CD4-positive, alpha-beta T cell treated with Interleukin-2 at 100 ng/mL for 4 hours (primary cell): ENCODE measurements around the gene NFATC2.

Experiments used
- DNase-seq: peaks from one replicate; pipeline ENCODE4 v3.0.0-alpha.2; 2020; ENCODE audit warnings: low spot score

NFATC2 gene

GRCh38 chr20:51536116-51537069 lies 6.1 kb downstream of the NFATC2 start:
- no peak for DNase-seq

GRCh38 chr20:51535674-51536073 lies 6.8 kb downstream of the NFATC2 start:
- no peak for DNase-seq

- no peak for DNase-seq
These were observed 7.5 kb downstream of the NFATC2 start for GRCh38 chr20:51535075-51535386.

DNA sequence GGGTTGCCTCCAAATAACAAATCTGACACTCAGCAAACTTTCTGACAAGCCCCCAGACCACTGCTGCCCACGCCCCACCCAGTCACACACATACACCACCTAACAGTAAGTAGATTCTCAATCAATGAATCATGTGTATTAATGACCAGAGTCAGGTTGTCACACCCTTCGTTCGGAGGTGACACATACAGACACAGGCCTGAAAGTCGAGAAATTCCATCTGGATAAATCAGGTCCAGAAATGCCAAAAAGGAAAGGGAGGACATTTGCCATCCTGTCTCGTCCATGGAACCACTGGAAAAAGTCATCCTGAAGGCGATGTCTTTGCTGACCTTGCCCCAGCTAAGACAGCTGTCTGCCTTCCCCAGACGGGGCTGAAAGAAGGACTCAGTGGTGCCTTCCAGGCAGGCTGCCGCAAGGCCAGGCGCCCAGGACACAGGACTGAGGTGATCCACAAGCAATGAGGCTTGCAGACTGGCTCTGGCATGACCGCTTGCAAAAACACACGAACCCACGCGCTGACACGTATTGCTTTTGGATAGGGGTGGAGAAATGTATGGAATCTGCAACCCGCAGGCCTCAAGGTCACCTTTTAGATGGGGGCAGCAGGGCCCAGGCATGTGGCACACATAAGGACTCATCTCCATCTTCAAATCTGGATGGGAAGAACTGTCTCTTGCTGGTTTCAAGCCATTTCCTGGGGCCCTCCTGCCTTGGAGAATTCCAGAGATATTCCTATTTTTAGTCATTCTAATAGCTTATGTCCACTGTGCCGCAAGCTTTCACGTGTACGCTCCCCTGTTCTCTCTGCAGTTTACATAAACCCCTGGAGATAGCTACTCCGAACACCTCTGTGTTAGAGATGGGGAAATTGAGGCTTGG lies 9.0 kb downstream of the NFATC2 start:
- peak; percentile 26 for DNase-seq

DNA sequence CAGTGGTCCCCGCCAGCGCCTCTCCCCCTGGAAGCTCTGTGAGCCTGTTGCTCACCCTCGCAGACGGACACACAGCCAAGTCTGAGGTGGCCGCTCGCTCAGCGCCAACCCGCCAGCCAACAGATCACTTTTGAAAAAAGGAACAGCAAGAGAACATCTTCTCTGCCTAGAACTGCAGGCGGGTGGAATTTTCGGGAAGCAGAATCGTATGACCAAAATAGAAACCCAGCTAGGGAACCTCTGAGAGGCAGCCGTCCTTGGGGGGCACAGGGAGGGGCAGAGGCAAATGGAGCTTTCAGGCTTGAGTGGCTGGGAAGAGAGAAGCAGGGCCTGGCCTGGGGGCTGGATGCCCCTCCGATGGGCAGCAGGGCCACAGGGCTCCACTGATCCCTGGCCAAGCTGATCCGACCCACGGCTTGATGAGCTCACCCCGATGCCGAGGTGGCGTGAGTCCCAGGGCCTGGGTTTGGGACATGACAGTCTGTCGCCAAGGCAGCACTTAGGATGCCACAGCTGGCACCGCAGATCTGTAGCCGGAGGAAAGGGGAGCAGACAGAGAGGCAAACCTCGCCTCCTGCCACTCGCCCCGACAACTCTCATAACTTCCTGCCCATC lies 9.8 kb downstream of the NFATC2 start:
- no peak for DNase-seq

GRCh38 chr20:51531712-51532456 lies 10.6 kb downstream of the NFATC2 start:
- no peak for DNase-seq

- peak; percentile 84 for DNase-seq
These were observed 11.3 kb downstream of the NFATC2 start for GRCh38 chr20:51531141-51531710.

GRCh38 chr20:51529758-51530157 lies 12.8 kb downstream of the NFATC2 start:
- DNase-seq = peak; percentile 57

DNA sequence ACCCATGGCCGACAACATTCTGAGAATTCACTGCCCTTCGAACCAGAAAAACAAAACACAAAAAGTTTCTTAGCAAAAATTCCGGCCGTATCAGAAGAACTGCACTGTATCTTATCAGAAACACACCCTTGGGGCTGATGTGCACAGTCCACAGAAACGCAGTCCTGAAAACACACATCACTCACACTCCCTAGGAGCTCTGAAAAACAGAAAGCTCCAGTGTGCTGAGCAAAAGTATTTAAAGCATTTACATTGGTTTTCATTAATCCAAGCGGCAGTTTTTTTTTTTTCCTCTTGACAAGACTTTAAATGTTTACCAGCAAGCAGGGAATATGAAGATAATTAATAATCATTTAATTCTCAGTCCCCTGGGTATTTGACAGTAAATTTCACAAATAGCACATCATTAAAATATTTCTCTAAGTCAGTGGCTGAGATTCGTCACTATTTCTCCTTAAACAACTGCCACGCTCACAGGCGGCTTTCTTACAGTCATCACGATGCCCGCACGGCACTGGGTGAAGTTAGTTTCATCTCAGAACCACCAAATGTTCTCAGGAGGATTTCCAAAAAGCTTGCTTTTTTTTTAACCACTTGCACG lies 13.3 kb downstream of the NFATC2 start:
- DNase-seq = peak; percentile 53

DNA sequence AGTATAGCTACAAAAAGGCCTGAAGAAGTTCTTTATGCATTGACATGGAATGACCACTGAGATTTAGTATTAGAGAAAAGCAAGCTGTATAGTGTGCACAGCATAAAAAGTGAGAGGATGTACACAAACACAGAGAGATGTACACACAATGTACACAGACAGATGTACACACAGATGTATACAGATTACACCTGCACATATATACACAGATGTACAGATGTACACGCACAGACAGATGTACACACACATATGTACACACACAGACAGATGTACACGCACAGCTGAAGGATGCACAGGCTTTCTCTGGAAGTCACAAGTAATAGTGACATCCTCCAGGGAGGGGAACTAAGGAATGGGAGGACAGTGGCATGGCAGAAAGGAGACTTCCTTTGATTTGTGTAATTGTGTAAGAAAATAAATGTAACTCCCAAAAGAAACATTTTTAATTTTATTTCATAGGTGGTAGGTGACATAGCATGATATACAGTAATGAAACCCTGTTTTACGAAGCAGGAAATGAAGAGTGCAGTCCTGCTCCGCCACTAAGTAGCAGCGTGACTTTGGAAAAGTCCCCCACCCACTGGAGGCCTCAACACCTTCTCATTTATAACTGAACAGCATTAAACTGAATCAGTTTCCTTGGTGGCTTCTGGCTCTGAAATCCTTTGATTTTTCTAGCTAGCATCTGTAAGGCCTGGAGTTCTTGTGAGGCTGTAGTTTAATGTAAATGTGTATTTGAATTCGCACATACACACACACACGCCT lies 14.1 kb downstream of the NFATC2 start:
- DNase-seq = peak; percentile 49

- DNase-seq = no peak
These were observed 15.8 kb downstream of the NFATC2 start for GRCh38 chr20:51526754-51527153.

DNA sequence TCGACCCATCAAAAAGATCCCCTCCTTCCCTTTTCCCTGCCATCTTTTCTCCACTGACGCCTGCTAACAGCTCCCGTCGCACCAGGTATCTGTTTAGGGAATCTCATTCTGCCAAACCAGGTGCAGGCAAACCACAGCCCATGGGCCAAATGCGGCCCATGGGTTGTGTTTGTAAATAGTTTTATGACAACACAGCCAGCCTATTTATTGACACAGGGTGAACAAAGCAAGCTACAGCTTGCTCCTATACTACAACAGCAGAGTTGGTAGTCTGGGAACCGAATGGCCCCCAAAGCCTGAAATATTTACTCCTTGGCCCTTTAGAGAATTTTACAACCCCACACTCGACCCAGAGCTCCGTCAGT lies 16.4 kb downstream of the NFATC2 start:
- no peak for DNase-seq

DNA sequence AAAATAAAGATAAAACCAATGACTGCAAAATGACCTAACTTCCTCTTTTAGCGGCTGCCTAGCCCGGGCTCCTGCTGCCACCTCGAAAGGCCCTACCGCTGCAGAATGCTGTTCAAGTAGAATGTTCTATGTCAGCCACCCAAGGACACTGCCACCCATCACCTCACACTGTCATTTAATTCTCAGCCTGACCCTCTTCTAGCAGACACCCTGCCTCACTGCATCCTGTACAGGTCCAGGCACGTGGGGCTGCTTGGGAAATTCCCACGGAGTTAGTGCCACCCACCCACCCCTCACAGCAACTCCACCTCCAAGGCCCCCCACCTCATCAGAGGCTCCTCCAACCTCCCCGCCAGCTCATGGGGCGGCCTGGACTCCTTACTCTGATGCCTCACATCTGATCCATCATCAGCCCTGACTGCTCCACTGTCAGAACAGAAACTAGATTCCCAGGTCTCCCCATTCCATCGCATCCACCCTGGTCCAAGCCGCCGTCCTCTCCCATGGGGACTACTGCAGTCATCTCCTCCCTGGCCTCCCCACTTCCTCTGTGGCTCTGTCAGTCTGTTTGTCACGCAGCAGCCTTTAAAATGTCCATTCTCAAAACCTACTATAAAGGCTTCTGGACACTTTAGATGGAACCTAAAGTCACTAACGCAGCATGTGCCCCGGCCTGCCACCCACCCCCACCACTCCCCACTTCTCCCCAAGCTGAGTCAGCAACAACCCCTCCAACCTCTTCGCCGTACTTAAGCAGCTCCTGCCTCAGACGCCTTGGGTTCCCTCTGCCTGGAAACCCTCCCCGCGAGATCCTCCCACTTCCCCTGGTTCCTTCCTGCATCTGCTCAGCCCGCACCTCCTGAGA lies 17.0 kb downstream of the NFATC2 start:
- peak; percentile 49 for DNase-seq

GRCh38 chr20:51523276-51524013 lies 19.1 kb downstream of the NFATC2 start:
- DNase-seq = no peak

DNA sequence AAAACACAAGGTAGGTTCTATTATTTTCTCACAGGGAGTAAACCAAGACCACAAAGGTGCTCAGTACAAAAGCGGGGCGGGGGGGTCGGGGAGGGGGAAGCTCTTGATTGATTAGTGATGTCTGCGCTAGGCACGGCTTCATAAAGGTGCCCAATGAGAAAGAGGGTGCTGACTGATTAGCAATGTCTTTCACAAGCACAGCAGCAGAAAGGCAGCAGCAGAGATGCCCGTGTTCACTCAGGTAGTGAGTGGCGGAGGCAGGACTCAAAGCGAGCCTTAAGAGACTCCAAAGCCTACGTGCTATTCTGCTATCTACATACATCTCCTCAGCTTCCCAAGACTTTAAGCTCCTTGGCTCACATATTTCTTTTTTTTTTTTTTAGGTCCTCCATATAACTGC lies 20.3 kb downstream of the NFATC2 start:
- DNase-seq = no peak

GRCh38 chr20:51517839-51518238 lies 24.7 kb downstream of the NFATC2 start:
- DNase-seq = no peak

- no peak for DNase-seq
These were observed 25.7 kb downstream of the NFATC2 start for GRCh38 chr20:51516855-51517254.

DNA sequence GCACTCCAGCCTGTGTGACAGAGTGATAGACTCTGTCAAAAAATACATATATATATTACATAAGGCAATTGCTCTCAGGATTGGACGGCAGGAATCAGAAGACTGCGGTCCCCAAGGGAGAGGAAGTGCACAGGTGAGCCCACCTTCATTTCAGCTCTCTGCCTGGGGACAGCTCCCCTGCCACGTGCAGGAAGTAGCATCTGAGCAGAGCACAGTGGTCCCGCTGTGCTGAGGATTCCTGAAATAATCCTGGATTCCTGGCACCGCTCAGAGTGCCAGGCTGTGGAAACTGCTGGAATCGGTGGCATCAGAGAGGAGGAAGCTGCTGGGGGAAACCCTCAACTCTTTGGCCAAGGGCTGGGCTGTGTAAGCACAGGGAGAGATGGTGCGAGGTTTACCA lies 27.7 kb downstream of the NFATC2 start:
- no peak for DNase-seq

DNA sequence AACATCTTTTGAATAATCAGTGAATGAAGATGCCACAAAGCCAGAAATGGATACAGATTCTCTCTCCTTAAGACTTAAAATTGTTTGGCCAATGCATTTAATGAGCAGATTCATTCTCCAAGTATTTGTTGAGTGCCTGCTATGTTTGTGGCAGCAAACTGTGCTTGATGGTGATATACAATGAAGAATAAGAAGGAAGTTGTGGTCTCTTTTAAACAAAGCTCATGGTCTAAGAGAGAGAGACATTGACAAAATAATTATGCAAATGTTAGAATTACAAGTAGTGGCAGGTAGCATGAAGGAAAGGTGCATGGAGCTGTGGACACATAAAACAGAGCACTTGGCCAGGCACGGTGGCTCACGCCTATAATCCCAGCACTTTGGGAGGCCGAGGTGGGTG lies 28.3 kb downstream of the NFATC2 start:
- DNase-seq = no peak
